CD4-positive, alpha-beta T cell treated with Interferon gamma for 1 hour (primary cell): ENCODE results near the gene GIMD1.

ENCODE experiments used
- DNase-seq: peaks from one replicate; pipeline ENCODE4 v3.0.0-alpha.2; 2020

GIMD1 gene

GRCh38 chr4:106312997-106313522 is 55.5 kb downstream of the GIMD1 start:
- DNase-seq, result no peak

- no peak for DNase-seq
Observed at GRCh38 chr4:106312377-106312776, 56.2 kb downstream of the GIMD1 start.
